GM19240 (cell line): ENCODE results near the gene RGS6.

Experiments used
- DNase-seq: peaks from one replicate; pipeline ENCODE4 v3.0.0; 2011; ENCODE audit warnings: low spot score; ENCODE audit not compliant: insufficient read length

Gene RGS6

DNA sequence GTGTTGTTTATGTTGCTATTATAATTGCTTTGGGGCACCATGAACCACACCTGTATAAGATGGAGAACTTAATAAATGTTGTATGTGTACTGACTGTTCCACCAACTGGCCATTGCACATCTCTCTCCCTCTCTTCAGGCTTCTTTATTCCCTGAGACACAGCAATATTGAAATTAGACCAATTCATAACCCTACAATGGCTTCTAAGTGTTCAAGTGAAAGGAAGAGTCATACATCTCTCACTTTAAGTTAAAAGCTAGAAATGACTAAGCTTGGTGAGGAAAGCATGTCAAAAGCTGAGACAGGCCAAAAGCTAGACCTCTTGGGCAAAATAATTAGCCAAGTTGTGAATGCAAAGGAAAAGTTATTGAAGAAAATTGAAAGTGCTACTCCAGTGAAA, 373.3 kb downstream of the RGS6 start:
- no peak for DNase-seq

- DNase-seq = no peak
These were observed 376.8 kb downstream of the RGS6 start for GRCh38 chr14:72308967-72309485.

DNA sequence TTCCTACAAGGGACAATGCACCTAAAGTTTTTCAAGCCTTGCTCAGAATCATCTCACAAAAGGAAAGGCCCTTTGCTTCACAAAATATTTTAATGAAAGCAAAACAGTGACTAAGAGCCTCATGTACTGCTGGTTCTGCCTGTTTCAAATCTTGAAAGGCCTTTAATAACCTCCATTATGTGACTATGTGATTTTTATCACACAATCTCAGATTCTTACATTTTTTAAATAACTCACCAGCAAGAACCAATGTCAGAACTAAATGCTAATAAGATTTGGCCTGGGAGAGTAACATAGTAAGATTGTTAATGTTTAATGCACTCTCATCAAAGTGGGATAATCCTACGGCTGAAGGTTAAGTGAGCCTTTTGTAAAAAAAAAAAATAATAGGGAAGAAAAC, 378.9 kb downstream of the RGS6 start:
- DNase-seq = no peak

GRCh38 chr14:72311516-72311915, 379.3 kb downstream of the RGS6 start:
- DNase-seq = no peak

GRCh38 chr14:72314808-72315435, 382.7 kb downstream of the RGS6 start:
- no peak for DNase-seq

GRCh38 chr14:72315714-72316113, 383.5 kb downstream of the RGS6 start:
- no peak for DNase-seq

- no peak for DNase-seq
These were observed 386.4 kb downstream of the RGS6 start for GRCh38 chr14:72318648-72319047.

DNA sequence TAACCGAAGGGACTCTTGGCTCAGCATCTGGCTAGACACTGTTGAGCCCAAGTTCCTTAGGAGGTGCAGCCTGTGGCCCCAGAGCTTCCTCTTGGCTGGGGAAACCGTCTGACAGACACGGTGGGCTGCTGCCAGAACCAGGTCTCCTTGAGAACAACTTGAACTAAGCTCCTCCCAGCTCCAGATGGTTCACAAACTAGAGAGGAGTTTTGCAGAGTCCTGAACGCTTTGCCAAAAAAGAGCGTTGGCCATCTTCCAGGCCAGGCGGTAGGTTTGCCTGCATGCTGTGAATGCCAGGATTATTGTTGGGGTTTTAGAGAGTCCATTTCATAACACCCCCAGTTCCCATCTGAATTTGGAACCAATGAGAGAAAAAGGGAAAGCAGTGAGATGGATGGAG, 399.8 kb downstream of the RGS6 start:
- DNase-seq = no peak

DNA sequence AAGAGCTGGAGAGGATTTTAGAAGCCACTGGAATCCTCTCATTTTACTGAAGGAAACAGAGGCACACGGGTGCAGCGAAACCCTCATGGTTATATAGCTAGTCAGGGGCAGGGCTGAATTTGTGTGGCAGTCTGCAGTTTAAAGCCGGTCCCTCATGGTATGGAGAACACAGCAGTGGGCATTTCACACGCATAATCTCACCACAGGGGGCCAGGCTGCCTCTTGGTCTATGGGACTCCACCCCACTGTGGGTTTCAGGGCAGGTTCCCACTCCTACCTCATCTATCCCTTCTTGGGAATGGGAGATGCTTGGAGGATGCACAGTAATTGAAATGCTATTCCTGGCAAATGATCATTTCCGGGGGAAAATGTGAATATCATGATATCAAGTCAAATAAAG, 400.6 kb downstream of the RGS6 start:
- no peak for DNase-seq

- no peak for DNase-seq
These were observed 401.1 kb downstream of the RGS6 start for GRCh38 chr14:72333357-72333756.

GRCh38 chr14:72336311-72336980, 404.2 kb downstream of the RGS6 start:
- DNase-seq = no peak

GRCh38 chr14:72341237-72341636, 409.0 kb downstream of the RGS6 start:
- no peak for DNase-seq

DNA sequence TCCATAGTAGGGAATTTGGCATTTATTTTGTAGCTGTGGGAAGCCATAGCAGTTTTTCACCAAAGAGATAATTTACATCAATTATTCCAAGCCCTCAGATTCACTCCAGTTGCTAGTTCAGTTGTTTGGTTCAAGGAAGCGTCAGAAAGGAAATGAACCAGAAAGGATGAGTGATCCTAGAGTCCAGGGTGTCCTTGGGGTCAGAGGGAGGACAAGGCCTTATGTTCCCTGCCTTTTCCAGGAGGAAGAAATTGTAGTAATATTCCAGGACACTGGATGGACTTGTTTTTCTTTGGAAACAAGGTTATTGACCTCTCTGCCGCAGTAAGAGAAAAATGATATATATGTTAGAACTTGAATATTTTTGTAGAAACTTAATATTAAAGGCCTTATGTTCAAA, 409.5 kb downstream of the RGS6 start:
- DNase-seq = no peak

GRCh38 chr14:72347118-72347517, 414.9 kb downstream of the RGS6 start:
- no peak for DNase-seq

- no peak for DNase-seq
These were observed 418.0 kb downstream of the RGS6 start for GRCh38 chr14:72350215-72350614.

- no peak for DNase-seq
These were observed 419.8 kb downstream of the RGS6 start for GRCh38 chr14:72352012-72352411.

DNA sequence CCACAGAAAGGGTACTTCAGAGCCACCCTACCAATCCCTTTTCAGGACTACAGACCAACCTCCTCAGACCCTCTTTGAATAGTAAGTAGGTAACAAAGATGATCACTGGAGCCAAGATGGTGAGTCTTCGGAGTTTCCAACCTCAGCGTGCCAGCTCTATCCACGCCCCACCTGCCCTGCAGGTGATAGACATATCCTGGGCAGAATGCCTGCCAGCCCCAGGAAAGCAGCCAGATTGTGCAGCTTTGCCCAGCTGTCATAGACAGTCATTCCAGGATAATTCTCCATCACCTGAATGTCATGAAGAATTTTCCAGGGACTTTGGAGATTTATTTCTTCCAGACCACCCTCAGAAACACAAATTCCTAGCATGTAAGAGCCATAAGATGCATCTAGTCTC, 434.4 kb downstream of the RGS6 start:
- no peak for DNase-seq

DNA sequence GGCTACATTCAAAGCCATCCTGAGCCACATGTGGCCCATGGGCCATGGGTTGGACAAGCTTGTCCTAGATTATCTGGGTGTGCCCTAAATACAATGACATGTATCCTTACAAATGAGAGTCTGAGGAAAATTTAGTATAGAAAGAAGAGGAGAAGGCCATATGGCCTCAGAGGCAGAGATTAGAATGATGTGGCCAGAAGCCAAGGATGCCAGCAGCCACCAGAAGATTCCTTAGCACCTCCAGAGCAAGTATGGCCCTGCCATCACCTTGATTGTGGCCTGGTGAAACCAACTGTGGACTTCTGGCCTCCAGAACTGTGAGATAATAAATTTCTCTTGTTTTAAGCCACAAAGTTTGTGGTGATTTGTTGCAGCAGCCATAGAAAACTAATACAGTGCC, 436.9 kb downstream of the RGS6 start:
- DNase-seq = no peak

DNA sequence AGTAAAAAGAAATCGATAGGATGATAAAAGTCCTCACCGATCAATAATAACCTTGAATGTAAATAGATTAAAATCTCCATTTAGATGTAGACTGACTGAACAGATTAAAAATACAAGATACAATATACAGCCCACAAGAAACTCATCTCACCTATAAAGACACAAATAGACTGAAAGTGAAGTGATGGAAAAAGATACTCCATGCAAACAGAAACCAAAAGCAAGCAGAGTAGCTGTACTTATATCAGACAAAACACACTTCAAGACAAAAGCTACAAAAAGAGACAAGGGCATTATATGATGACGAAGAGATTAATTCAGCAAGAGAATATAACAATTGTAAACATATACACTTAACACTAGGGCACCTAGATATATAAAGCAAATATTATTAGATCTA, 444.8 kb downstream of the RGS6 start:
- no peak for DNase-seq

GRCh38 chr14:72380456-72380855, 448.2 kb downstream of the RGS6 start:
- no peak for DNase-seq

DNA sequence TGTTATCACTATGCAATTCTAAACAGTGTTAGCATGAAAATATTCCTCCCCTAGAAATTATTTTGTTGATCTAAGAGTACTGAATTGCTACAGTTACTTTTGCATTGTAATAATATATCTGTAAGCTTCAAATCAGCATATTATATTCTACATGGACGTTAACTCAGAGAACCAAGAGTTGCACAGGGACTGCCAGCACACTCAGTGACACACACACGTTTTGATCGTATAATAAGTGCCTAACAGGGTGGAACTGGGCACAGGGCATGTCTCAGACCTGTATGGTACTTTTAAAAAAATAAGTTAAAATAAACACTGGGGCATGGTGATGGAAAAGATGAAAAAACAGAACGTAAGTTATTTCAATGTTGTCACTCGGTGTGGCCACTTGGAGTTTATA, 451.6 kb downstream of the RGS6 start:
- no peak for DNase-seq

DNA sequence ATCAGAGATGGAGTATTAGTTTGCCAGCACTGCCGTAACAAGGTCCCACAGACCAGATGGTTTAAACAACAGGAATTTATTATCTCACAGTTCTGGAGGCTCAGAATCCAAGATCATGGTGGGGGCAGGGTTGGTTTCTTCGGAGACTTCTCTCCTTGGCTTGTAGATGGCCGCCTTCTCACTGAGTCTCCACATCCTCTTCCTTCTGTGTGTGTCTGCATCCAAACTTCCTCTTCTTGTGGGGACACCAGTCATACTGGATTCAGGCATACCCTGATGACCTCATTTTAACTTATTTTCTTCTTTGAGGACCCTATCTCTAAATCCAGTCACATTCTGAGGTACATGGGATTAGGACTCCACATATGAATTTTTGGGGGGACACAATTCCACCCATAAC, 455.5 kb downstream of the RGS6 start:
- DNase-seq = no peak

DNA sequence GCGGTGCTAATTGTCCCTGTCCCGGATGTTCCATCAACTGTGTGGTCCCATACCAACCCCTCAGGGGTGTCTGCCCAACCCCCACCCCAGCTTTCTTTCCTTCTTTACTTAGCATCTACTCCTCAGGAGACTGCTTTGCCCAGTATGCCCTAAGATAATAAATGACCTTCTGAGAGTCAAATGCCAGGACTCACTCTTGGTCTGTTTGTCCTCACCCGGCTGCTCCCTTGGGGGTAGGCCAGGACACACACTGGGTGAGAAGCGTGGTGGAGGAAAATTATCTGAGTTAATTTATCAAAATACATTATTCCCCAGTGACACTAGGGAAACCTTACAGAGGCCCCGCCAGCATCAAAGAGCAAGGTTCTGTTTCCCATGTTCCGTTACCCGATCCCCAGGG, 457.0 kb downstream of the RGS6 start:
- DNase-seq = no peak
